CD1c-positive myeloid dendritic cell (primary cell): ENCODE data around the gene UBD.
A peak's percentile ranks its signal among the peaks of the same experiment; 100 is the strongest.

Experiments
- DNase-seq: peaks from one replicate; pipeline ENCODE4 v3.0.0-alpha.2; 2016; ENCODE audit errors: extremely low spot score

Gene UBD

DNA sequence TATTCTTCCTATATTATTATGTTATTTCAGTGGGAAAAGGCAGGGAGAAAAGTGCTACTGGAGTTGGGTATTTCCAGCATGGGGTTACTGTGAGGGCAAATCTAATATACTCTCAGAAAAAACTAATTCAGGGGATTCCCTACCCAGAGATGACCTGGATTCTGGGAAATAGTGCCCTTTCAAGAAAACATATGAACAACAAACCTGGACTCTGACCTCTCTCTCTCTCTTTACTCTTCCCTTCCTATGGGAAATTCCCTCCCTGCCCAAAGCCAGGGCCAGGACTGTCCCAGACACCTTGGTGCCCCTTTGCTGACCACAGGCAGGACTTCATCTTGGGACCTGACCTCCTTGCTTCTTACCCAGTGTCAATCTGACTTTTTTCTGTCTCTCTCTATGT lies 1.6 kb upstream of the UBD start:
- no peak for DNase-seq

DNA sequence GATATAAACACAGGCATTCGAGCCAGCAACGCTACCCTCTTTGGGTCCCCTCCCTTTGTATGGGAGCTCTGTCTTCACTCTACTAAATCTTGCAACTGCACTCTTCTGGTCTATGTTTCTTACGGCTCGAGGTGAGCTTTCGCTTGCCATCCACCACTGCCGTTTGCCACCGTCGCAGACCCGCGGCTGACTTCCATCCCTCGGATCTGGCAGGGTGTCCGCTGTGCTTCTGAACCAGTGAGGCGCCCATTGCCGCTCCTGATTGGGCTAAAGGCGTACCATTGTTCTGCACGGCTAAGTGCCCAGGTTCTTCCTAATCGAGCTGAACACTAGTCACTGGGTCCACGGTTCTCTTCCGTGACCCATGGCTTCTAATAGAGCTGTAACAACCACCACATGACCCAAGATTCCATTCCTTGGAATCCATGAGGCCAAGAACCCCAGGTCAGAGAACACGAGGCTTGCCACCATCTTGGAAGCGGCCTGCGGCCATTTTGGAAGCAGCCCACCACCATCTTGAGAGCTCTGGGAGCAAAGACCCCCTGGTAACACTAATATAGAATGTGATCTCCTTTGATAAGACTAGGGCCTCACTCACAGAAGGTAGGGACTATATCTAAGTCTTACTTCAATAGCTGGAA lies 973 bp downstream of the UBD start:
- no peak for DNase-seq

DNA sequence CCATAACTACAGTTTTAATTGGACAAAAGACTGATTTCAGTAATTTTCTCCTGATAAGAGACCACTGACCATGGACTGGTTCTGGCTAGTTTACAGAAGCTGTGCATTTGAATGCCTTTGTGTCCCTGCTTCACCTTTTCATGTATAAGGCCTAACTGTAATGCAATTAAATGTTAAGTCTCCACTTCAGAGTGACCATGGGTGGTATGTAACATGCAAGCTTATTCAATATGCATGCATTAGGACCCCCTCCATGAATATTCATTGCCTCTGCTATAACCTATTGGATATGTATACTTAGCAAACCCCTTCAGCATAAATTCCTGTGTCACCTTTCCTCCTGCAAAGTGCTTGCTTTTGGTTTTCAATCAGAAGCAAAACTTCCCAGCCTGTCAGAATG lies 2.2 kb downstream of the UBD start:
- DNase-seq = no peak

DNA sequence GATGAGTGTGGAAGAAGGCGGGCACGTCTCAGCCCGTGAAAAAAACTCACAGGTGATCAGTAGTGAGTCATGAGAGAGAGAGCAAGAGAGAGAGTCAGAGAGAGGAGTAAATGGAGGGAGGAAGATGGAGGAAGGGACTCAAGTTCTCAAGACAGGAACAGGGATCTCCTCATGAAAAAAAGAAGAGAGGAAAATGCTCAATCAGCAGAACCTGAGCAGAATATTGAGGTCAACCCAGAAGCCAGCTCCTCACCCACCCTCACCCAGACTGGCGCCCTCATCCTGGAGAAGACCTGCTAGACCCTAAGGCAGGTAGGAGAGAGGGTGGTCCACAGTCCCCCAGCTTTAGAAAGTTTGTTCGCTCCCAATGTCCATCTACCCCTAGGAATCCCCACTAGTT lies 4.8 kb downstream of the UBD start:
- no peak for DNase-seq

DNA sequence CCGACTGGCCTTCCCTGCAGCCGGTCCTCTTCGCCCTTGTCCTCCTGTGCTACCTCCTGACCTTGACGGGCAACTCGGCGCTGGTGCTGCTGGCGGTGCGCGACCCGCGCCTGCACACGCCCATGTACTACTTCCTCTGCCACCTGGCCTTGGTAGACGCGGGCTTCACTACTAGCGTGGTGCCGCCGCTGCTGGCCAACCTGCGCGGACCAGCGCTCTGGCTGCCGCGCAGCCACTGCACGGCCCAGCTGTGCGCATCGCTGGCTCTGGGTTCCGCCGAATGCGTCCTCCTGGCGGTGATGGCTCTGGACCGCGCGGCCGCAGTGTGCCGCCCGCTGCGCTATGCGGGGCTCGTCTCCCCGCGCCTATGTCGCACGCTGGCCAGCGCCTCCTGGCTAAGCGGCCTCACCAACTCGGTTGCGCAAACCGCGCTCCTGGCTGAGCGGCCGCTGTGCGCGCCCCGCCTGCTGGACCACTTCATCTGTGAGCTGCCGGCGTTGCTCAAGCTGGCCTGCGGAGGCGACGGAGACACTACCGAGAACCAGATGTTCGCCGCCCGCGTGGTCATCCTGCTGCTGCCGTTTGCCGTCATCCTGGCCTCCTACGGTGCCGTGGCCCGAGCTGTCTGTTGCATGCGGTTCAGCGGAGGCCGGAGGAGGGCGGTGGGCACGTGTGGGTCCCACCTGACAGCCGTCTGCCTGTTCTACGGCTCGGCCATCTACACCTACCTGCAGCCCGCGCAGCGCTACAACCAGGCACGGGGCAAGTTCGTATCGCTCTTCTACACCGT lies 6.1 kb downstream of the UBD start:
- peak; percentile 42 for DNase-seq

DNA sequence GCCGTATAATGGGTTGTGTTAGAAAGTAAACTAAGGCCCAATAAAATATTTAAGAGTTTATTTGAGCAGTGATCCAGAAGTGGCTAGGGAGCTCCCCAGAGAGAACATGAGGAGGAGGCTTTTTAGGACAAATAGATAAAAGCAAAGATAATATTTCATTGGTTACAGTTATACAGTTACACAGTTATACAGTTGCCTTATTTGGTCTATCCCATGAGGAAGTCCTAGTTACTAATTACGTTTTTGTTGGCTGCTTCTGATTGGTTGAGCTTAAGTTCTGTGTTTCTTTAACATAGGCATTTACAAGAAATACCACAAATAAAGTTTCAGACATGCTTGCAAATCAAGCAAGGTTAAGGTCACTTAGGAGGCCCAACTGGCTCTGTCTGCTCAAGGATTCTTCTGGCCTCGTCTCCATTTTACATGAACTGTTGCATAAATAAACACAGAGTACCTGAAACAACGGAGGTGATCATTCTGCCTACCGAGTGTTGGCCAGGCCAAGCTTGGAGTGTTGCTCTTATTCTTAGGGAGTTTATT lies 7.0 kb downstream of the UBD start:
- peak; percentile 87 for DNase-seq

DNA sequence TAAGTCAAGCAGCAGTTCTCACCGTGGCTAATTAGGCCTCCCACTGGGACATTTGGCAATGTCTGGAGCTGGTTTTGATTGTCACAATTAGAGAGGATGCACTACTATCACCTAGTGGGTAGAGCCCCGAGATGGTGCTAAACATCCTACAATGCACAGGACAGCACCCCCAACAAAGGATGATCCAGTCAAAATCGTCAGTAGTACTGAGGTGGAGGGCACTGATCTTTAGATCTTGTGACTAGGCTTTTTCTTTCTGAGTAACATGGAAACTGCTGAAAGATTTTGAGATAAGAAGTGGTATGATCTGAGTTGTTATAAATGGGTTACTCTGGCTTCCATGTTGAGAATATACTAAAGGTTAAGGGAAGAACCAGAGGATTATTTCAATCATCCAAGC lies 12.0 kb downstream of the UBD start:
- no peak for DNase-seq

DNA sequence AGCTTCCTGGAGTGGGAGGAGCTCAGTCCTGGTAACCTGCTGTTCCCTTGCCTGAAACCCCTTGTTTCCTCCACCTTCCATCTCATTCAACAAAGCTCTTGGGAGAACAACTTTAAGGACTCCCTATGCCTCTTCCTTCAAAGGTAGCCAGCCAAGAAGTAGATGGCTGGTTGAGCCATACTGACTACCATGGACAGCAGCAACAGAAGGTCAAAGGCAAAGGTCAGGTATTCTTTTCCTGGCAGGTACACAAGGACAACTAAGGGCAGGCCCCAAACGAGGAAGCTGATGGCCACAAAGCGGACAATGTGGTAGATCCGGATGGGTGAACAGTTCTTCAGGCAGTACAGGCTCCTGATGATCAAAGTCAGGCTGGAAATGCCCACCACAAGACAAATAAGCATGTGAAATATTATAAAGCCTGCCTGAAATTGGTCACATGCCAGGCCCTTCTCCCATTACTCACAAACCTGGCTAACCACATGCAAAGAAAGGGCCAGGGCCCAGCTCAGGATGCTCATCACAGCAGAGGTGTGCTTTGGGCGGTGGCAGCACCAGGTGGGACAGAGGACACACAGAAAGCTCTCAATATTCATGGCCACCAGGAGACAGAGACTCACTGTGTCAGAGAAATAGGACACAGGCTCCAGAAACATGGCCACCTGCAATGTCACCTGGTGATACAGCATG lies 21.7 kb downstream of the UBD start:
- DNase-seq = no peak

DNA sequence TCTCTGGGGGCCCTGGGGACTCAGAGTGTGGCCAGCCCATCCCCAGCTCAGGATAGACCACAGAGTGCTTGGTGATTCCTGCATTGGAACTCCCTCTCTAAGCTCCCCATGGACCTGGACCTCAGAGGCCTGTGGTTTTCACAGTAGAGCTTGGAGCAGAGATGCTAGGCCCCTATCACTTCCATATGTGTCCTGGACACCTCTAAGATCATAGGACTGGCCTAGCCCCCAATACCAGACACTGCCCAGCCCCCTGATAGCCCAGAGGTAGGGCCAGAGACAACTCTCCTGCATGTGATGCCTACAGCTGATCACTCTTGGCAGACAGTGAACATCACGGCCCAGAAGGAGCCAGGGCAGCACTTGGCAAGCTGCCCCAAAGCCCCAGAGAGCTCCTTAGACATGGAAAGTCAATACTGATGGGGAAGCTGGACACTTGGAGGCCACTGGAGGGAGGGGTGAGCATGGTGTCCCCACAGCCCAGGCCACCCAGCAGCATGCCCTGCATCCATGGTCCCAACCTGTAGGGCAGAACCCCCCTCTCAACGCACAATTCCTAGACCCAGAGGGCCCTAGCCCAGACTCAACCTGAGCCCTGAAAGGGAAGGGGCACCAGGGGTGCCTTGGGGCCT lies 27.1 kb downstream of the UBD start:
- no peak for DNase-seq

DNA sequence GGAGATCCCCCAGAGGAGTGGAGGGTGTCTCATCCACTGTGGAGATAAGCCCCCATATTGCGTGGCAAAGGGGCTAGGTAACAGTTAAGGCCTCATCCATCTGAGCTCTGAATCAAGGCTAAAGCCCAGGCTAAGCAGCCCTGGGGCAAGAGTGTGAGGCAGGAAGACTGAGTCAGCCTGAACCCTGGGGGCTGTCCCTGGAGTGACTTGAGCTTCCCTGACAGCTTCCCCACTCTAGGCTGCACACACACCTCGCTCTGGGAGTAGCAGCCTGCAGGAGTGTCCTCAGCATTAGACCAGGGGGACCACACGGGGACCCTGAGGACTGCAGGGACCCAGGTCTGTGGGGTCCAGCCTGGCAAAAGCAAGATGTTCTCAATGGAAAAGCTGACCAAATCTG lies 27.9 kb downstream of the UBD start:
- no peak for DNase-seq

DNA sequence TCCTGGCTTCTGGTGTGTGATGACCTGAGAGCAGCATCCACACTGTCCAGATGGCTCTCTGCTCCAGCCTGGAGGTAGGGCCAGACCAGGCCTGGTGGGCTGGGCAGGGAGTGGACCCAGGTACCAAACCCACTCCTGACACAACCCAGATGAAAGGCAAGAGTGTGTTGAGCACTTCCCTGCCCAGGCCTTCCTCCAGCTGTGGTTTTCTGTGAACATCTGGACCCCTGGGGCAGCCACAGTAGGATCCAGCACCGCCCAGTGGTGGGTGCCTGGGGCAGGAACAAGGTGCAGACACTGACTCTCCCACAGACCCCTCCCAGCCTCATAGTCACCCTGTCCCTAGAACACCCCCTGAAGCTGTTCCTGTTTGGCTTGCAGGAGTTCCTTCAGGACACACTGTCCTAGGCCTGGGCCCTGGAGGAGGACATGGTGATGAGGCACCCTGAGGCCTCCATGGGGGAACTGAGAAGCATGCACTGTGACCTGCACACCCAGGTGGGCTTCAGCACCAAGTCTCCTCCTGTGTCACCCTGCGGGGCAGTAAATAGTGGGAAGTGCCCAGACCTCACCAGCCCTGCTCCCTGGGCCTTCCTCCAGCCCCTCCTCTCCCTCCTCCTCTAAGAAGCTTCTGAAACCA lies 28.7 kb downstream of the UBD start:
- DNase-seq = no peak

DNA sequence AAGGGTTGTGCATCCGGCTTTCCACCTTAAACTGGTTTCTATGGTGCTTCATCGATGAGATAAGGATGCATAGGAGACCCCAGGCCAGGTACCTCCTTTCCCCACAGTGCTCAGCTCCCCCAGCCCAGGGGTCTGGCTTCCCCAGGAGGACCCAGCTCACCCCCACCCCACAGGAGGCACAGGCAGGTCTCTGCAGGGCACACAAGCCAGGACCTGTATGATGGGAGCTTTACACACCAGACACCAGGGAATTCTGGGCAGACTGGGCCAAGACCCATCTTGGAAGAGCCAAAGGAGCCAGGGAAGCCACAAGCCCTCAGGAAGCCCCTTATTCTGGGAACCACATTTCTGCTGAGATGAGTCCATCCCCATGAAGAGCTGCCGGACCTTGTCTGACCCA lies 29.6 kb downstream of the UBD start:
- no peak for DNase-seq

DNA sequence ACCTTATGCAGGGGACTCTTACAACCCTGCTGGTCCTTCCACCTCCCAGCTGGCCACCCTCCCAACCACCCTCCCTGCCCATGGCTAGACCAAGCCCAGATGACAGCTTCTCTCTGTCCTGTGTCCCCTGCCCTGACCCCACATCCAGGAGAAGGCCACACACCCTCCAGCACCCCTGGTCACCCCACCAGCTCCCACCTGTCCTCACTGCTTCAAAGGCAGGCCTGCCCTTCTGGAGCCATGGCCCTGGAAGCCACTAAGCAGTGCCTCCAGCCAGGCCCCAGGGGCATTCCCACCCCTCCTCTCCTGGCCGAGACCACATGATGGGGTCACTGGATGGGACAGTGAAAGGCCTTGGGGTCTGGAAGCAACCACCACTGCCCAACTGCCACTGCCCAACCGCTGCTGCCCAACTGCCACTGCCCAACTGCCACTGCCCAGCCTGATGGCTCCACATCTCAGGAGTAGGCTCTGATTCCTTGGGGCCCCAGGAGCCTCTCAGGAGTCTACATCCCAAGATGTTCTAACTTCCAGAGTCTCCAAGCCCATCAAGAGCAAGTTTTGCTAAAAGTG lies 30.5 kb downstream of the UBD start:
- DNase-seq = no peak

DNA sequence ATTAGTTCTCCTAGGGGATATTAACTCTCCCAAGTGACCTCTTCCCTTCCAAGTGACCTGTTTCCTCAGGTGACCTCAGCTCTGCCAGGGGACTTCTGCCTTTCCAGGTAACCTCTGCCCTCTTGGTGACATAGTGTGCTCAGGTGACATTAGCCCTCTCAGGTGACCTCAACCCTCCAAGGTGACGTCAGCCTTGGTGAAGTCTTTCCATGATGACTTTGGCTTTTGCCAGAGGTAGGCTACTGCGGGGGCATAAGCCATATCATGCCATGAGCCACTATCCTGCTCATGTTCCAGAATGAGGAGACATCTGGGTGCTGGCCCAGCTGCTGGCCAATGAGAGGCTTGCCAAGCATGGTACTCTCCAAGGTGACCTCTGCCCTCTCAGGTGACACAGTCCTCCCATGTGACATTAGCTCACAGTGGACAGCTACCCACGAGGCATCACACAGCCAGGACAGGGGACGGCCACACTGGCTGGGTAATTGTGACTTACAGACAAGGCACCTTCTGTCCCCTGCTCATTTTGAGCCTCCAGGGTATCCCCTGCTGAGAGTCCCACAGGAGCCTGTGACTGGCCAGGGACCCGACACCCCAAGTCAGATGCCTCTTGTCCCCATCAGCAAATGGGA lies 31.1 kb downstream of the UBD start:
- DNase-seq = no peak

DNA sequence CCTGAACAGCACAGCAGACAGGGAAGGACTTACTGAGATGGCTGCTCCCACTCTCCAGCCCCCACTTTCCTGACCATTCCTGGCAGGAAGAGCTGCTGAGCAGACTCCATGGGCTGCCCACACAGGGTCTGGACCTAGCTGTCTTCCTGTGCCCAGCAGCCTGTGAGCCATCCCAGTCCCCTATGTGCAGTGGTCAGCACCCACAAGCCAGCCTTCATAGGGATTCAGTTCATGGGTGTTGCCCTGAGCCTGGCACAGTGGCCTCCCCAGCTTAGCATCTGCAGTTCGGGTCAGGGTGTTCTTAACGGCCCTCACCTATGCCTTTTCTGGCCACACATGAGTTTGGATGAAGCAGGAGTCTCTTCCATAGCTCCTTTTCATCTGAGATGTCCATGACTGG lies 32.0 kb downstream of the UBD start:
- DNase-seq = no peak

DNA sequence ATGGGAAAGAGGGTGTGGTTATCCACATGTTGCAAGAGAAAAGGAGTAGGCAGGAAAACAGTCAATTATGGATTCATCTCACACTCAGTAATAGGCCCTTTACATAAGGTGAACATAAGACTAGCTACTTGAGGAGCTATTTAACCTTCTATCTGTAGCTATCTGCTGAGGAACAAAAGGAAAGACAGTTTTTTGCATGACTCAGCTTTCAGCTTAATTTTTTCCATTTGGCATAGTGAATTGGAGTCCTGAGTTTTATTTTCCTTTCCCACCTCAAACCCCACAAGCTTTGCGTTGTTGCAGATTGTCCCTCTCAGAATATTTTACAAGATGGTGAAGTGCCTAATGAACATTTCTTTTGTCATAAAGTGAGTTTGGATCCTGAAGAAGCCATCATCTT lies 32.4 kb downstream of the UBD start:
- no peak for DNase-seq

DNA sequence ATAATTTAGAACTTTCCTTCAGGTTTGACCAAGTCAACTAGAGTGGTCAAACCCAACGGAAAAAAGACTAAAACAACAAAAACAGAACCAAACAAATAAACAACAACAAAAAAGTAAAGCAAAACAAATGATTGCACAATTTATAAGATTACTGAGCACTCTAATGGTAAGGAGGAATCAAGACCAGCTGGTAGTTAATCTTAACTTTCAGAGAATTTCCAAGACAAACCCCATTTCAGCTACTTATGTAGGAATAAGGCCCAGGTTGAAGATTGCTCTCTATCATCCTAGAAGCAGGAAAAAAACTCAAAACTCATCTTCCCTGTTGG lies 34.3 kb downstream of the UBD start:
- no peak for DNase-seq

DNA sequence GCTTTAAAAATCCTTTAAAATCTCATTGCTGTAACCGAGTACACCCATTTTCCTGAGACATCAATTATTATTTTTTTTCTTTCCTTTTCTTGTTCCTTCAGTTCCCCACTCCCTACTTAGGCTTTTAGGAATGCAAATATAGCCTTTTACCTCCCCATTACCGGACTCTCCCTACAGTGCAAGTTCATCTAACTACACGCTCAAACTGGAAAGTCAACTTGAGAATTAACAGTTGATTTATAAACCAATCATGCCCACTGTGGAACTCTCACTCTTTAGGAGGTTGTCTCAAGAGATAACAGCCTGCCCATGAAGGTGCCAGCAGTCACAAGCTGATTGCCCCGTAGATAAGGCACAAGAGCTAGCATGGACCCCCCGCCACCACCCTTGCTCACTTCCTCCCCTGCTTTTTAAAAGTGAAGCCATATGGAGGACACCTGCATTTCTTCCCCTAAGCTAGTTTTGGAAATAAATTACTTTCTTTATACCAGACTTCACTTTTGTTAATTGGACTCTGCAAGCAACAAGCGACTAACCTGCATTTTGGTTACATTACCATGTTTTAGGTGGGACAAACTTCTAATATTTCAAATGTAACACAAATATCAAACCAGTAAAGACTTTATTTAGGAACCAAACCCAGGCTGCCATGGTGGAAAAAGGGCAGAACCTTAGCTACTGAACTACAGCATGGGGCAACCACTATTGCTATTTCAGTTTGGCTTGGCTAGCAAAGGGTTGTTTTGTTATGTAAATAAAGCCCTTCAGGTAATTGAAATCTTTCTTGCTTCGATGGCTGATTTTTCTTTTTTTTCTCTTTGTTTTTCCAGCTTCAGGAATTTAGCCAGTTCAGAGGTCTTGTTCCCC lies 34.9 kb downstream of the UBD start:
- no peak for DNase-seq

DNA sequence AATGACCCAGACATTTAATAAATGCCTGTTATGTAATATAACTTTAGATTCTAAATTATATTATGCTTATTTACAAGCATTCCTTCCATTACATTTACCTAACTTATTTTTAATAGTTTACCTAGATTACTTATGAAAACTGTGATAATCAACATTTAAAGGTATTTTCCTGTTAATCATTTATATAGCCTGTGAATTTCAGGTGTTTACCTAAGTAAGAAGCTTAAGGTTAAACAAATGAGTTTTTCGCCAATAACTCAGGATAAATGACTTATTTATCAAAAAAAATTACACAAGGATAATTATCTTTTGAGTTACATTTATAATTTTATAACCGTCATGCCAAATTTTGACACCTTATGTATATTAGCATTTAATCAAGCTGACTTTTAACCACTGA lies 35.5 kb downstream of the UBD start:
- no peak for DNase-seq

DNA sequence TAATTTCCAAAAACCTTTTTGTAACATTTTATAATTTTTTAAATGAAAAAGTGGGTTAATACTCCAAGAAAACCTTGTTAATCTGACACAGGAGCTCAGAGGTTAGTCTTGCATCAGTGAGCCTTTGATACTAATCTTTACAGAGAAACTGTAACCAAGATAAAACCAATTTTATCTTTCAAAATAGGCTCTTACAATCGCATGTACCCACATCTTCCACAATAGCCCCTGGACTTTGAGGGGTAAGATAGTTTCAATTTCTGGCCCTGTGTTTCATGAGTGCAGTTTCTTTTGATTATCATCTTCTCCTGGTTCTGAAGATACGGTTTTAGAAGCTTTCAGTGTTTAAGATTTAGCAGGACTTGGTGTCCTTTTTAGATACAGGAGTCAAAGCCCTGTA lies 37.3 kb downstream of the UBD start:
- no peak for DNase-seq
